ENCODE data around the gene CBX2.

Gene CBX2

DNA sequence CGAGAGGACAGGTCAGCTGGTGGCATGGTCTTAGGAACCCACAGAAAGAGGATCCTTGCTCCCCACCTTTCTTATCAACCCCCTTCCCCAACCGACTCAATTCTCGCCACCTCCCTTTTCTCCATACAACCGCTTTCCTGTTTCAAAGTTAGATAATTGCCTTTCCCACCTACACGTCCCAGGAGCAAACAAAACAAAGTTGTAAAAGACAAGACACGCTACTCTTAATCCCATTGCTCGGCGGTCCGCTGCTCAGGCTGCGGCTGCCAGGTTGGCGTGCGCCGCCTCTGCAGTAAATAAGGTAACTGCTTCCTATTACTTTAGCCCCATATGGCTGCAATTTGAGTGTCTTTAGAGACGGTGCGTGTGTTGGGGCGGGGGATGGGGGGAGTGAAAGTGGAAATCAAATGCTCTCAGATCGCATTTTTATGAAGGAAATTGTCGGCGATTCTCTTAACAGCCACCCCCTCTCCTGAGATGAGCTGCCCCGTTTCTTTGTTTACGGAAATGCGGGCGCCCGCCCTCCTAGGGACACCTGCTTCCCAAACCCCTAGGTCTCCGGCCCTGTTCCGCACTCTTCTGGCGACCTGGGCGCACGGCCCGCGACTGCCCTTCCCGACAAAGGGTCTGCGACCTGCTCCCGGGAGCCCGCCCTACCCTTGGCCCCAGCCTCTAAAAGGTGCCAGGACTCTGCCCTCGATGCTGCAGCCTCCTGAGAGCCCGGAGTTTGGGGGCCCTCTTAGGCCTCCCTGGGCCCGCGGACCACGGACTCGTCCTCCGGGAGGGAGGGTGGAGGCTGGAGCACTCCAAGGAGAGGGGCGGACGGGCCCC is 22.6 kb downstream of the CBX2 start:
- no peak for DNase-seq (ENCODE audit: low read depth)

DNA sequence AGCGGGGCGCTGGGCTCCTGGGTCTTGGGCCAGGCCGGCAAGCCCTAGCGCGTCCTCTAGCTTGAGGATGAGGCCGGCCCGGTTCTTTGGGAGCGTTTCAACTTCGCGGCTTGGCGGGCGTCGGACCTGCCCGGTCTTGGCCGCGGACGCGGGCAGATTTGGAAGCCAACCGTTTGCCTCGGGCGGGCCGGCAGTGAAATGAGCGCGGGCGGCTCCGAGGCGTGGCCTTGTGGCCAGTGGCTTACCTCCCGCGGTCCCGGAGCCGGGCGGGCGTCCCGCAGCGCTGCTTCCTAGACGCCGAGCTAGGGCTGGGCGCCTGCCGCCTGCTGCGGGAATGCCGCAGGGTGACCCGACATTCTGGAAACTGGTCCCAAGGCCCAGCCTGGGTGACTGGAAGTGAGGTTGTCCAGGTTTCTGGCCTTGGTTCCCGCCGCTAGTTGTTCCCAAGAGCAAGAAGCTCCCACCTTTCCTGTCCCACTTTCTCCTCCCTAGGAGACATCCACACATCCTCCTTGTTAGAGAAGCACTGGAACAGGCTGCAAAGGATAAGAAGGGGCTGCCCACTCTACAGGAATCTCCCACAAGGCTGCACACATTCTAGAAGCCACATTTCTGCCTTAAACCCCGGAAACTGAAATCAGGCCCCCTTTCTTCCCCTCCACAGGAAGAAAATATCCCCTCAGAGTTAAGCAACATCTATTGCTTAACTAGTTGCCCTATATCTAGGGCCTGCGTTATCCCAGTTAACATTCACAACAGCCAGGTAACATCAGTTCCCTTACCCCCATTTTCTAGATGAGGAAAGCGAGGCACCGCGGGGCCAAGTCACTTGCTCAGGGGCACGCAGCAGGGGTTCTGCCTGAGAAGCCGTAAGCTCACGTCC is 23.4 kb downstream of the CBX2 start:
- DNase-seq (ENCODE audit: low read depth), result no peak

DNA sequence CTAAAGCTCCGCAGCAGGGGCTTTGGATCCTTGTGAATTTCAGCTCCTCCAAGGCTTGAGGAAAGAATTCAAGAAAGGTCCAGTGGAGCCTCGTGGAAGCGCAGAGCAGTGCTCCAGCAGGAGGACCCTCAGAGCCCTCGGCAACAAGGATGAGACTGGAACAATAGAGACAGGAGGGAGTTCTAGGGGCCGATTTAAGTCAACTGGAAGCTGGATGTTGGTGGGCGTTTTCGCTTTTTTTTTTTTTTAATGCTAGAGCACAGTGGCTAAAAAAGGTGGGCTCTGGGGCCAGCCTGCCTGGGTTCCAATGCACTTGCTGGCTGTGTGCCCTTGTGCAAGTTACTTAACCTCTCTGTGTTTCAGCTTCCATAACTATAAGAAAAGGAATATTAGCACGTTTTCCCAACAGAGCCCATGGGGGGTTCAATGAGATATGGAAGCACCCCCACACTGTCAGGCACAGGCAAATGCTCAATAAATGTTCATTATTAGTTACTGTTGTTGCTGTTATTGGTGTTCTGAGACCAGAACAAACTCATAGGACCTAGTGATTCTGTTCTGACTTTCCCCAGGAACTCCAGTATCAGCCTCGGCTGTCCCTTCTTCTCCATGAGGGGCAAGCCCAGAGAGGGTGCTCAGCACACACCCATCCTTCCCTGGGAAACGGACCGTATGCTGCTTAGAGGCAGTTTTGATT is 24.2 kb downstream of the CBX2 start:
- no peak for DNase-seq (ENCODE audit: low read depth)

DNA sequence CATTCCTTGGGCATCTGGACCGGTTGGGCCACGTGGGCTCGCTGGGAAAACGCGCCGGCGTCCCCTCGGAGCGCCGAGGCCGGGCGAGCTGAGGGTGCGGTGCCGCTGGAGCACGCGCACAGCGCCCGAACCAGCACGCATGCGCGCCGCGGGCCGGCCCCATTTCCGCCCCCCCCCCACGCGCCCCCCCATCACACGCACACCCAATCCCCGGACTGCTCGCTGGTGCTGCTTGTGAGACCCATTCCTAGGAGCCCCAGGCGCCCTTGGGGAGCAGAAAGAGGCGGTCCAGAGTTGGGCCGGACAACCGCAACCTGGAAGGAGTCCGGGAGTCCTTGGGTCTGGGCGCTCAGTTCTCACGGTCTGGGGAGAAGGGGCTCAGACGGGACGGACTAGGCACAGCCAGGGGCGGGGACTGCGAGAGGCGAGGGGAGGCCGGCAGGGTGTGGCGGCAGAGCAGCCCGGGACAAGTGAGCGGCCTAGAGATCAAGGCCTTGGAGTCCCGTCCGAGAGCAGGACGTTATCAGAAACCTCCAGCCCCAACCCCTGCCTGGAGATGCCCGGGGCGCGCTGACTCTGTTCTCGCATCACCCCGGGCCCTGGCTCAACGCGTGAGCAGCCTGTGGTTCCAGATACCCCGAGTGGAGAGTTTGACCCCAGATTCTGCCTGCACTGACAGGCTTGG is 24.9 kb downstream of the CBX2 start:
- no peak for DNase-seq (ENCODE audit: low read depth)

DNA sequence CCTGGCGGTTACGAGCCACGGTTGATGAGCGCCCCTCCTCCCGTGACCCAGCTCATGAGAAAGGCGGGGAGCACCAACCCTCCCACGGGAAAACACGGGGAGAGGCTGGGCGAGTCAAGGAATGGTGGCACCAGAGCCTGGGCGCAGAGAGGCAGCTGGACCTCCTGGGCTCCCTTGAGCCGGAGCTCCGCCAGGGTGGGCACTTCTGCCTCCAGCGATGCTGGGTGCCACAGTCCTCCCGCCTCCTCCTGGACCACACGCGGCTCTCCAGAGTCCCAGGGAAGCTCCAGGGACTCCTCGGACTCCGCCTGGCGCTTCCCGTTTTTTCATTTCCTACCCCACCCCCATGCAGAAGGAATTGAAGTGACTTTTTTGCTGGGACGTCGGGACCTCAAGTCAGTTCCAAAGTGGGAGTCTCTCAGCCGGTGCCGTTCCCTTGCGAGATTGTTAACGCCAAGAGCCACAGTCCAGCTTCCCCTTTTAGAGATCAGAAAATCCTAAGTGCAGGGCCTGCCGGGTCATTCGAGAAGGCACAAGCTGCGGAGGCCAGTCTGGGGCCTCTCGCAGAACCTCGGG is 25.6 kb downstream of the CBX2 start:
- no peak for DNase-seq (ENCODE audit: low read depth)

DNA sequence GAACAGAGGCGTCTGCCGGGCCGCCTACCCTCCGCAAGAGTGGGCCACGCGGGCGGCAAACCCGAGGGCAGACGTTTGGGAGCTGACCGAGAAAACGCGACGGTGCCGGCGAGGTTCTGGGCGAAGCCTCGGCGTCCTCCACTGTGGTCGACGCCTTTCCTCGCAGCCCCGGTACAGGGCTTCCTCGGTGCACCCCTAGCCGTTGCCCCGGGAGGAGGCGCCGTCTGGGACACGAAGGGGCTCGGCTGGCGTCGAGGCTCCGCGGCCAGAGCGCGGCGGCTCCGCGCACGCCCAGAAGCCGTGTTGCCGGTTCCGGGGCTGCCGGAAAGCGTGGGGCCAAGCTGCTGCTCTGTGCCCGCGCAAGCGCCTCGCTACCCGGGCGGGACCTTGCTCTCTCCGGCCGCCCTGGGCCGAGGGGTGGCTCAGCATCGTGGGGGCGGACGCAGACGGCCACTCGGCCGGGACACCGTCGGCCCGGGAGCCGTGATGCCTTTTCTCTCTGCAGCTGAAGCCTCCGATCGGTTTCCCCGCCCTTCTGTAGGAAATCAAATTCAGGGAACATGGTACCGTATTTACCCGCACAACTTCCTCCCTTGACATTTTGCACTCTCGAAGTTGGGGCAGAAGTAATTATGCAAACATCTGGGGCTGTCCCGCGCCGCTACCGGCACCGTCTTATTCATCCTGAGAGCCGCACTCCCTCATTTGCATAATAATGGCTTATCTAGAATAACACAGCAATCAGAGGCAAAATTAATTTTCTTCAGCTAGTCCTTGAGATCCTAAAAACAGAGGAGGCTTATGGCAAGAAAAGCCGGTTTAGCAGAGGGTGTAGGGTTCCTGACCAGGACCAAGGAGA is 26.3 kb downstream of the CBX2 start:
- no peak for DNase-seq (ENCODE audit: low read depth)

DNA sequence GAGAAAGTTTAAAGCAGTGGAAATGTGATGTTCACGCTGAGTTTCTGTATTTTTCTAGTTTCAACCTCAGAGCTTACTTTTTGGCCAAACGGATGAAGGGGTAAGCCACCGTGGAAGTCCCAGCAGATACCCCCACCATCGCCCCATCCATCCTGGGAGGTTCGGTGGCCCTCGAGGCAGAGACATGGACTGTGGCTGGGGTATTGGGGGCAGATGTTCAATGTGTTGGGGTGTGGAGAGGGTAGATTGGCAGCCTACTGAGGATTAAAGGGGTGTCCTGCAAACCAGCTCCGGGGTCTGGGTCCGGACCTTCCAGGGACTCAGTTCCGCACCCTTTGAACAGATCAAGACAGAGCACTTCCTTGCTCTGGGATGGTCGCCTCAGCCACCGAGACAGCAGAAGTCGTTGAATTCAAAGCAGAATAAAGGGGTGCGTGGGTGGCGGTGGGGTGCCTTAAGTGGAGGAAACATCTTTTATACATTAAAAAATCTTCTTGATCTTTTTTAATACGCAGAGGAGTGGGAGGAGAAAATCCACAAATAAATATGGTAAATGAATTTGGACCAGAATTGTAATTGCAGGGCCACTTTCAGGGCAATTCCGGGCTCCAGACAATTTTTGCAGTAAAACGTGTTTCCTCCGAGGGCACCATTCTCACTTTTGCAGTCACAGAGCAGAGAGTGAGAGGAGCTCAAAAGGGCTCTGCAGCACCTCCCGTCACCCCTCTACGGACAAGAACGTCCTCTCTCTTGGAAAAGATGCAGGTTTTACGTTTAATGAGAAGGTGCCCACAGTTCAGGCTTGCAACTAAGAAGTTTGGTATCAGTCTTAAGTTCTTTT is 27.1 kb downstream of the CBX2 start:
- DNase-seq (ENCODE audit: low read depth), result no peak

DNA sequence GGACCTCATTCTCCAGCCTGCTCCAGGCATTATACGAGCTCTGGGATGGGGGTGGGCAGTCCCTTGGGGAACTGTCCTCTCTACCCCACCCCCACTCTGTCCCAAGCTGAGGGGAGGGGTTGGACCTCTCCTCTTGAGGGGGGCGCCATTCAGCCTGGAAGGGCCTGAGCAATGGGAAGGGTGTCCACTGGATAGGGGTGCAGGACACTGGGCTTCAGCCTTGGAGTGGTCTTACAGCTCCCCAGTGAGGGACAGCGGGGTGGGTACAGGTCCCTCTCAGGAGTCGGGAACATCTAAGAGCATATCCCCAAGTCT is 28.5 kb downstream of the CBX2 start:
- DNase-seq (ENCODE audit: low read depth), result no peak

DNA sequence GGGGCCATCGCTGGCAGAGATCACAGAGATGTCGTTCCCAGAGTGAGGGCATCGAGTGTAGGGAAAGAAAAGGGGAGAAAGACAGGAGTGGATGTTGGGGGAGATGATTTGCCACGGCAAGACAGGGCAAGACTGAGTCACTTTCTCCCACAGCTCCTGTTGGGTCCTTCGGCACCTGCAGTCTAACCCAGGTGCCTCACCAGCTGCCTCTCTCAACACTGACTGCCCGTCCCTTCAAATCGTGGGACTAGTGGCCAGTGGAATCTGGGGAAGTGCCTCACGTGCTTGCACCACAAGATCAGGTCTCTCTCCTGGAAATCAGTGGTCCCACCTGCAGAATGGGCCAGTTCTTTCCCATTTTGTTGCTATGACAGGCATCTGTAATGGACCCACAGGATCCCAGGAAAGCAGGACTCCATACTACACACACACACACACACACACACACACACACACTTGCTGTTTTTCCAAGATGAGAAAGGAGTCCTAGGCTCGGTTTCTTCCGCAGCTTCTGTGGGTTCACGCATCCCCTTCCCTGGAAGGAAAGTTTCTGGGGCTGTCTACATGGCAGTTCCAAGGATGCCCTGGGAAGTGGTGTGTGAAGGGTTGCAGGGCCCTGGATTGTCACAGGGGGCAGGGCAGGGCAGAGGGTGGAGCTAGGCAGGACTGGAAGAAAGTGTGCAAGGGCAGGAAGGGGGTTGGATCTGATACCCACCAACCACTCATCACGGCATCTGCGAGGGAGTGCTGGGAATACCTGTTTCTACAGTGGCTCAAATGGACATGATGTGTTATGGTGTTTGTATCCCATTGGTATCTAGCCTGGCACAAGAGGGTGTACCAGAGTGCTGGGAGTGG is 29.1 kb downstream of the CBX2 start:
- DNase-seq (ENCODE audit: low read depth), result no peak

DNA sequence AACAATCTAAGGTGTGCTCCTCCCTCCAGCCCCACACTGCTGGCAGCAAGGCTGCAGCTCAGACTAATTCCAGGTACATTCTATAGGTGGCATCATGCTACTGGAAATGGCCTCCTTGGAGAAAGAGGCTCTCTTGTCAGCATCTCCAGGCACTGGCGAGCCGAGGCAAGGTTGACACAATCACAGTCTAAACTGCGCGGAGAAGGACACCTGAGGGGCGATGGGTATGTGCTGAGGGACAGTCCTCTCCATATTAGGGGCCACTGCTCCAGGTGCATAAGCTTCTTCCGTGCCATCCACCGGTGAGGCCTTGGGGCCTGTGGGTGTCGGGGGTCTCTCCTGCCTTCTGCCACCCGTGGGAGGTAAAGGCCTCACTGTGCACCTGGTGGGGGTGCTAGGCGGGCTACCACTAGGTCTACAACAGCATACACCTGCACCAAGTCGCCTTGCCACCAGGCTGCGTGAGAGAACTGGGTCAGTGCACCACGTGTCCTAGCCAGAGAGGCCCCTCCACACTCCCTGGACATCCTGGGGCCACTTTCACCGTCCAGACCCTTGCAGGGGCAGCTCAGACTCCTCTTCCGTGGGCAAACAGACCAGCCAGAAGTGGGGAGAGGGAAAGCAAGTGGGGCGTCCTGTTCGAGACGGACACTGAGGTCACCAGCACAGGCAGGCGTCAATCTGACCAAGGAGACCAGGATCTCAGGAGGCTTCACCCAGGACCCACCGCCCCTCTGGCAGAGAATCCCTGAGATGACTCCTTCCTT is 31.0 kb downstream of the CBX2 start:
- no peak for DNase-seq (ENCODE audit: low read depth)

DNA sequence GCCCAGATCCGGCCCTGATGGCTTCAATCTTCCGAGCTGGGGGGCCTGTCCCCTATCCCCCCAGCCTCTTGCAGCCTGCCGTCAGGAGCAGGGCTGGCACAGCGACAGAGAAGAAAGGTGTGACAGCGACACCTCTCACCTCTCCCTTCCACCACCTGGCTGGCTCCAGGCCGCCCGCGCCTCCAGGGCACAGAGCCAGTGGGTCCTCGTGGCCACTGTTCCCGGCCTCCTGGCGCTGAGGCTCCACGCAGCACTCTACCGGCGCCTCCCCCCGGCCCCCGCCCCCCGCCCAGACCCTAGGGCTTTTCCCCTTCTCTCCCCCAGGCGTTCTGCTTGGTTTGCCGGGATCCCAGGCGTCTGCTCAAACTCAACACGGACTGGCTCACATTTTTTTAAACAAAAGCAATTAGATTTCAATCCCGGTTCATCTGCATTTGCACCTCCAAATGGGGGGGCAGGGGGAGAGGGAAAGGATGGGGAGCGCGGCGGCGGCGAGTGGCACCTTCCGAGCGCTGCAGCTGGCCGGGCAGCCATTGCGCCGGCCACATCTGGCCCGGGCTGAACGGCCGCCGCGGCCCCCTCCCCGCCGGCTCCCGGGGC is 31.7 kb downstream of the CBX2 start:
- no peak for DNase-seq (ENCODE audit: low read depth)

DNA sequence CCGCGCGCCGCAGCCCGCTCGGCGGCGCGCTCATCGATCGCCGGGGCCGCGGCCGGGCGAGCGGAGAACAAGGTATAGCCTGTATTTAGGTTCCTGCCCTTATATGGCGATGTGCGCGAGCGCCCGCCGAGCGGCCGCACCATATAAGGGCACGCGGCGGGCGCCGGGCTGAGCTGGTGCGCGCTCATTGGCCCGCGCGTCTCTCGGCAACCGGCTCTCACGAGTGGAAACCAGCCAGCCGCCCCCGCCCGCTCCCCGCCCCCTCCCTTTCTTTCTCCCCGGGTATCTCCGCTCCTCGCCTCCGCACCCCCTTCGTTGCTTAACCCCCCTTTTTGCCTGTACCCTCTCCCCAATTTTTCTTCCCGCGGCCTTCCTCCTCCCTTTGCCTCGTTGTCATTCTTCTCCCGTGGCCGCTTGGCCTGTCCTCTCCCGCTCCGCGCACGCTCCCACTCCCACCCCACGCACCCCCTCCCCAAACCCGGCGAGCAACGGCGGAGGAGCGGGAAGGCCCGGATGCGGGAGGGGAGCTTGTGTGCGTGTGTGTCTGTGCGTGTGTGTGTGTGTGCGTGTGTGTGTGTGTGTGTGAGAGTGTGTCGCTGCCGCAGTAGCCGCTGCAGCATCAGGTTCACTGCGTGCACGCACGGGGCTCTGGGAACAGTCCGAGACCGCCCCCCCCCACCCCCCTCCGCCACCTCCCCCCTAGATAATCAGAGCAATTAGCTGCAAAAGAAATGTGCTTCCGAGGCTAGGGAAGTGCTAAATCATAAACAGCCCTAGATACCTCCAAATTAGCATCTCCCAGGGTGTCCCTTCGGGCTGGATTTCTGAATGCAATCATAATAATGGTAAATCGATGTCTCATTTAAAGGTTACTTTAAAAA is 32.4 kb downstream of the CBX2 start:
- DNase-seq (ENCODE audit: low read depth), result peak; percentile 73

DNA sequence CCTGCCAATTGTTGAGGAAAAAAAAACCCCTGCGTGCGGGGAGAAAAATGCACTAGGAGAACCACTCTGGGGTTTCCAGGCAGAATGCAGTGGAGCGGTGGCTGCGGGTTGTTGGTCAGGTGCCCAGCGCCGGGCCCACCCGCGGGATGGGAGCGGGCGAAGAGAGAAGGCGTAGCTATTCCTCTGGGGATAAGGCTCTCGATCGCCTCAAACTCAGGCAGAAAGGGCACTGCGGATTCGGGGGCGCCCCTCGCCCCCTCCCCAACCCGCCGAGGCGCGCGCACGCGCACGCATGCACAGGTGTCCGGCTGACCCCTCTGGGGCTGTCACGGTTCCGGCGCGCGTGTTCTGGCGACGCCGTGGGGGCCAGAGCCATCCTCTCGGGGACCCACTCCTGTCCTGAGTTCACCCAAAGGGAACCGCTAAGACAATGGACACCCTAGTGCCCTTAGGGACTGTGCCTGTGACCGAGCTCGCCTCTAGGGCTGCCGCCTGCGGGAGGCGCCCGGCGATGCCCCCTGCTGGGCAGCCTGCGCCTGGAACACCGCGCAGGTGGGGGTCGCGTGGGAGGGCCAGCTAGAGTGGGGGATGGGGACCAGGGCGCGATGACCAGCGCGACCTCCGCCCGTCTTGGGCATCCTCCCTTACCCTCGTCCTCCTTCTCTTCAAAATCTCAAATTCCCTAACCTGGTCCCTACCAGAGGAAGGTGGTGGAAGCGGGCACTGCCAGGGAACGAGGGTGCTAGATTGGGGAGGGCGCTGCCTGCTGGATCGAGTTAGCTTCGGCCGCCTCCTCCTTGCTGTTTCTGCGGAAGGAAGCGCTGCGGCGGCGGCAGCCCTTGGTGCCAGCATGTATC is 33.3 kb downstream of the CBX2 start:
- DNase-seq (ENCODE audit: low read depth), result no peak

DNA sequence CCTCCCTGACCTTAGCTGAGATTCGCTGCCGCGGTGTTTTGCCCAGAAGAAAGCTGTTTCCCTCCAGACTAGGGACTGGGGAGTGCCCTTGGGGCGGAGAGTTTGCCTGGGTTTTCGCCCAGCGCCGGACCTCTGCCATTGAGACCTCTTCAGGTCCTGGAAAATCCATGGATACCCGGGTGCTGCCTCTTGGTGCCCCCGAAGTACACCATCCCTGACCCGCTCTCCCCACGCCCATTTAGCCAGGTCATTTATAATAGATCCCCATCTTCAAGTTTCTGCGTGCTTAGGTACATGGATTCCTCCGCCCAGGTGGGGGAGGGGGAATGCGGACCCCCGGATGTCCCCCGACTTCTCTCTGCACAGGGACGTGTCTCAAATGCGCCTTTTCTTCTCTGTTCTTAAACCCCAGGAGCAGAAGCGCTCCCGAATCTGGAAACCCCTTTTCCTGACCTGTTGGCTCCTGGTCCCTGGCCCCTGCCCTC is 34.0 kb downstream of the CBX2 start:
- DNase-seq (ENCODE audit: low read depth), result no peak

DNA sequence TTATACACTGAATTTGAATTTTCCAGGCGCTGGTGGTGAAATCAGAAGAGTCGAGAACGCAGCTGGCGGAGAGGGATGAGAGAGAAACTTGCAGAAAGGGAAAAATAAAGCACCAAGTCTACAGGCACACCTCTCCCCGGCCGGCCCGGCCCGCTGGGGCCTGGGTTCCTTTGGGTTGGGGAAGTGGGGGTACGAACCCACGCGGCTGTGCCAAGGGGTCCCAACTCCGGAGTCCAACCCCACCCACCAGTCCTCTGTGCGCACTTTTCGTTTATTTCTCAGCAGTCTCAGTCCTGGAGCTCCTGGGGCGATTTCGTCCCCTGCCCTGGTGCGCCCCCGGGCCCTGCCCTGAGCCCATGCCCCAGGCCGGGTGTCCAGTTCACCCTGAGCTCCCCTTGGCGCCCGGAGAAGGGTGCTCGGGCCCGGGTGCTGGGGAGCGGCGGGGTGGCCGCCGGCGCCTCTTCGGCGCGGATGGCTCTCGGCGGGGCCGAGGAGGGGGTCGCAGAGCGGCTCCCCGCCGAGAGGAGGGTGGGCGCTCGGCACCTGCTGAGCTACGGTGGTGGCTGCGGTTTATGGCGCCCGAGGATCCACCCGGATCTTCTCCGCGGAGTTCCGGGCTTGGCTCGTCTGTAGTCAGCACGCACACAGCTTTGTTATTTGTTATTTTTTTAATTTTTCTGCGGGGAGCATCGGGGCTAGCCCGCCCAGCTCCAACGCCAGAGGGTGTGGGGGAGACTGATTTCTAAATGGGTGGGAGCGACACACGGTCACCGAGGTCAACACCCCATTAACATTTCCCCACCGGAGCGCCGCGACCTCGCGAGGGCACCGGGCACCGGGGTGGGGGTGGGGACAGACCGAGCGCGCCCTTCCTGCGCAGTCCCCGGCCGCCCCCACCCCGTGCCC is 34.7 kb downstream of the CBX2 start:
- no peak for DNase-seq (ENCODE audit: low read depth)
